ENCODE results near the gene GATM.

DNA sequence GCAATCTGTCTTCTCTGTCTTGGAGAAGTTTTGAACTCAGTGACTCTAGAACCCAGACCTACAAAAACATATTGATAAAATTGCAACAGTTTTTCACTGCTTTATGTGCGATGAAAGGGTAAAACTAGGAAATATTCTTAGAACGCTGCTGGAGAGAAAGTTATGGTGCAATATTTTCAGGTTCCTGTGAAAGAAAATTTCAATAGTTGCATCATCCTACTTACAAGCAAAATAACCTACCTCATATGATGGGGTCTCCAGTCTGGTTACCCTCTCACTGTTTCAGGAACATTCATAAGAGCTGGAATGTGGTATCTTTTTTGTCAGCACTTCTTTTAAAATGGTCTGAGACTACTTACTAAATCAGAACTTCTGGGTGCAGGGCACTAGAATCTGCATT is 27.1 kb downstream of the GATM start:
- TF ChIP-seq, protein P1, sequence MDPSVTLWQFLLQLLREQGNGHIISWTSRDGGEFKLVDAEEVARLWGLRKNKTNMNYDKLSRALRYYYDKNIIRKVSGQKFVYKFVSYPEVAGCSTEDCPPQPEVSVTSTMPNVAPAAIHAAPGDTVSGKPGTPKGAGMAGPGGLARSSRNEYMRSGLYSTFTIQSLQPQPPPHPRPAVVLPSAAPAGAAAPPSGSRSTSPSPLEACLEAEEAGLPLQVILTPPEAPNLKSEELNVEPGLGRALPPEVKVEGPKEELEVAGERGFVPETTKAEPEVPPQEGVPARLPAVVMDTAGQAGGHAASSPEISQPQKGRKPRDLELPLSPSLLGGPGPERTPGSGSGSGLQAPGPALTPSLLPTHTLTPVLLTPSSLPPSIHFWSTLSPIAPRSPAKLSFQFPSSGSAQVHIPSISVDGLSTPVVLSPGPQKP (IDR thresholded peaks at IDR 0.05; ENCODE audit: borderline replicate concordance, low read depth, low read length), result no peak
- TF ChIP-seq, protein P2, sequence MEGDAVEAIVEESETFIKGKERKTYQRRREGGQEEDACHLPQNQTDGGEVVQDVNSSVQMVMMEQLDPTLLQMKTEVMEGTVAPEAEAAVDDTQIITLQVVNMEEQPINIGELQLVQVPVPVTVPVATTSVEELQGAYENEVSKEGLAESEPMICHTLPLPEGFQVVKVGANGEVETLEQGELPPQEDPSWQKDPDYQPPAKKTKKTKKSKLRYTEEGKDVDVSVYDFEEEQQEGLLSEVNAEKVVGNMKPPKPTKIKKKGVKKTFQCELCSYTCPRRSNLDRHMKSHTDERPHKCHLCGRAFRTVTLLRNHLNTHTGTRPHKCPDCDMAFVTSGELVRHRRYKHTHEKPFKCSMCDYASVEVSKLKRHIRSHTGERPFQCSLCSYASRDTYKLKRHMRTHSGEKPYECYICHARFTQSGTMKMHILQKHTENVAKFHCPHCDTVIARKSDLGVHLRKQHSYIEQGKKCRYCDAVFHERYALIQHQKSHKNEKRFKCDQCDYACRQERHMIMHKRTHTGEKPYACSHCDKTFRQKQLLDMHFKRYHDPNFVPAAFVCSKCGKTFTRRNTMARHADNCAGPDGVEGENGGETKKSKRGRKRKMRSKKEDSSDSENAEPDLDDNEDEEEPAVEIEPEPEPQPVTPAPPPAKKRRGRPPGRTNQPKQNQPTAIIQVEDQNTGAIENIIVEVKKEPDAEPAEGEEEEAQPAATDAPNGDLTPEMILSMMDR (conservative IDR thresholded peaks at IDR 0.05; ENCODE audit: low read depth, low read length), result no peak
- TF ChIP-seq POLR2A (IDR thresholded peaks at IDR 0.05; ENCODE audit: low read depth, low read length) (no peak), BHLHE40 (IDR thresholded peaks at IDR 0.05; ENCODE audit: low read depth, low read length) (no peak), SMC3 (IDR thresholded peaks at IDR 0.05; ENCODE audit: low read depth, low read length) (no peak), RCOR1 (IDR thresholded peaks at IDR 0.05; ENCODE audit: insufficient replicate concordance, low read length) (no peak), RAD21 (IDR thresholded peaks at IDR 0.05; ENCODE audit: low read length) (no peak), RFX5 (IDR thresholded peaks at IDR 0.05; ENCODE audit: low read depth, low read length) (no peak), FOS (IDR thresholded peaks at IDR 0.05; ENCODE audit: low read depth, low read length) (no peak)
